WERI-Rb-1 (cell line): ENCODE data around the gene TDRD7.

Experiments
- DNase-seq: peaks from one replicate; pipeline ENCODE4 v3.0.0-alpha.2; 2020
- H3K27ac ChIP-seq: fragments of 250-450 bp; sonication (Bioruptor Pico); 2 replicates; pipeline ENCODE4 v1.5.1; 2020; ENCODE audit warnings: mild to moderate bottlenecking, moderate library complexity
- H3K27me3 ChIP-seq: fragments of 250-450 bp; sonication (Bioruptor Pico); 2 replicates; pipeline ENCODE4 v1.5.1; 2021; ENCODE audit warnings: mild to moderate bottlenecking, low read depth, moderate library complexity; ENCODE audit not compliant: insufficient read depth, severe bottlenecking
- H3K36me3 ChIP-seq: fragments of 250-450 bp; sonication (Bioruptor Pico); 2 replicates; pipeline ENCODE4 v1.5.1; 2020; ENCODE audit warnings: mild to moderate bottlenecking, moderate library complexity
- H3K4me3 ChIP-seq: 2 replicates; pipeline ENCODE4 v1.5.1; 2011; ENCODE audit warnings: low read depth, mild to moderate bottlenecking, control low read depth, low read length
- H3K9me3 ChIP-seq: fragments of 250-450 bp; sonication (Bioruptor Pico); 2 replicates; pipeline ENCODE4 v1.5.1; 2021; ENCODE audit warnings: mild to moderate bottlenecking, moderate library complexity; ENCODE audit not compliant: severe bottlenecking
- CTCF ChIP-seq: IDR thresholded peaks from 2 replicates; pipeline ENCODE4 v1.5.1; 2011; ENCODE audit warnings: low read depth, mild to moderate bottlenecking, control low read depth, inconsistent platforms, low read length

Gene TDRD7

GRCh38 chr9:97419309-97419867 lies 7.5 kb downstream of the TDRD7 start:
- H3K36me3 ChIP-seq, result no peaks in the 10 kb centered on the region
- TF ChIP-seq CTCF, result no peak
- no peak overlapping the region for H3K4me3 ChIP-seq
- no peak for DNase-seq
- no peak overlapping the region for H3K27ac ChIP-seq
- H3K27me3 ChIP-seq, result no peaks in the 10 kb centered on the region
- H3K9me3 ChIP-seq, result no peaks in the 10 kb centered on the region

- H3K36me3 ChIP-seq, result peaks cover 5% of the 10 kb centered on the region; the same call in 1 of the 2 replicates
Measured at GRCh38 chr9:97425336-97425972, 13.6 kb downstream of the TDRD7 start.

GRCh38 chr9:97425973-97426336 lies 14.1 kb downstream of the TDRD7 start:
- Histone ChIP-seq H3K27me3 (no peaks in the 10 kb centered on the region), H3K4me3 (no peak overlapping the region), H3K36me3 (peaks cover 5% of the 10 kb centered on the region; the same call in 1 of the 2 replicates), H3K9me3 (no peaks in the 10 kb centered on the region), H3K27ac (no peak overlapping the region)
- no peak for TF ChIP-seq CTCF
- no peak for DNase-seq

More at GRCh38 chr9:97425336-97425972, 13.6 kb downstream of the TDRD7 start:
- no peak overlapping the region for H3K27ac ChIP-seq
- no peak overlapping the region for H3K4me3 ChIP-seq
- no peak for DNase-seq
- TF ChIP-seq CTCF, result no peak
- H3K9me3 ChIP-seq, result no peaks in the 10 kb centered on the region
- no peaks in the 10 kb centered on the region for H3K27me3 ChIP-seq

GRCh38 chr9:97427885-97428284 lies 16.0 kb downstream of the TDRD7 start:
- Histone ChIP-seq H3K27ac (no peak overlapping the region), H3K4me3 (no peak overlapping the region), H3K9me3 (no peaks in the 10 kb centered on the region), H3K27me3 (no peaks in the 10 kb centered on the region), H3K36me3 (peaks cover 9% of the 10 kb centered on the region; the same call in 1 of the 2 replicates)
- TF ChIP-seq CTCF, result no peak
- DNase-seq, result no peak

- H3K4me3 ChIP-seq, result no peak overlapping the region
- peaks cover 9% of the 10 kb centered on the region; the same call in 1 of the 2 replicates for H3K36me3 ChIP-seq
- DNase-seq, result no peak
- H3K9me3 ChIP-seq, result no peaks in the 10 kb centered on the region
- H3K27ac ChIP-seq, result no peak overlapping the region
- no peak for TF ChIP-seq CTCF
- H3K27me3 ChIP-seq, result no peaks in the 10 kb centered on the region
Measured at GRCh38 chr9:97430316-97431043, 18.6 kb downstream of the TDRD7 start.
